CD1c-positive myeloid dendritic cell (primary cell): ENCODE results near the gene DNTTIP2.
"Not testable (repeated sequence)": the region's sequence is repeated elsewhere in the genome, so short reads cannot be mapped to it uniquely, and the experiment has no call there.

Experiments
- DNase-seq: peaks from one replicate; pipeline ENCODE4 v3.0.0-alpha.2; 2016; ENCODE audit errors: extremely low spot score

The DNTTIP2 gene

GRCh38 chr1:93877529-93877928, 1.5 kb downstream of the DNTTIP2 start:
- DNase-seq: peak; percentile 11

- peak; percentile 61 for DNase-seq
Measured at GRCh38 chr1:93876244-93876643, 2.8 kb downstream of the DNTTIP2 start.

GRCh38 chr1:93874025-93874651, 4.9 kb downstream of the DNTTIP2 start:
- DNase-seq: peak; percentile 42

- no peak for DNase-seq
Measured at GRCh38 chr1:93871366-93871765, 7.6 kb downstream of the DNTTIP2 start.

- DNase-seq: no peak
Measured at GRCh38 chr1:93869653-93870052, 9.4 kb downstream of the DNTTIP2 start.

- DNase-seq: not testable (repeated sequence)
Measured at GRCh38 chr1:93868492-93868891, 10.5 kb downstream of the DNTTIP2 start.

GRCh38 chr1:93865253-93865652, 13.8 kb downstream of the DNTTIP2 start:
- DNase-seq: no peak

GRCh38 chr1:93864175-93864574, 14.8 kb downstream of the DNTTIP2 start:
- no peak for DNase-seq

- not testable (repeated sequence) for DNase-seq
Measured at GRCh38 chr1:93857653-93858052, 21.4 kb downstream of the DNTTIP2 start.

GRCh38 chr1:93855983-93856382, 23.0 kb downstream of the DNTTIP2 start:
- not testable (repeated sequence) for DNase-seq

- no peak for DNase-seq
Measured at GRCh38 chr1:93853940-93854339, 25.1 kb downstream of the DNTTIP2 start.

- DNase-seq: no peak
Measured at GRCh38 chr1:93851878-93852277, 27.1 kb downstream of the DNTTIP2 start.

GRCh38 chr1:93851327-93851712, 27.7 kb downstream of the DNTTIP2 start:
- no peak for DNase-seq

- DNase-seq: peak; percentile 42
Measured at GRCh38 chr1:93850687-93851326, 28.2 kb downstream of the DNTTIP2 start.

- DNase-seq: no peak
Measured at GRCh38 chr1:93848350-93848883, 30.6 kb downstream of the DNTTIP2 start.

- peak; percentile 83 for DNase-seq
Measured at GRCh38 chr1:93847811-93848288, 31.2 kb downstream of the DNTTIP2 start.

GRCh38 chr1:93846992-93847810, 31.8 kb downstream of the DNTTIP2 start:
- DNase-seq: peak; percentile 96

- peak; percentile 91 for DNase-seq
Measured at GRCh38 chr1:93846206-93846991, 32.6 kb downstream of the DNTTIP2 start.

GRCh38 chr1:93845538-93846205, 33.3 kb downstream of the DNTTIP2 start:
- peak; percentile 91 for DNase-seq

GRCh38 chr1:93844262-93845045, 34.6 kb downstream of the DNTTIP2 start:
- peak; percentile 81 for DNase-seq
